Liver (tissue), 9 donors: ENCODE measurements around the gene YBX3. TPM values are rescaled to one million over a fixed set of nuclear protein-coding genes. Genes with fewer than 3 reads are reported as not detected.

Source experiments
- DNase-seq: peaks from one replicate; pipeline ENCODE4 v3.0.0-alpha.2; 2017; ENCODE audit warnings: low spot score
- H3K27ac ChIP-seq, 2 donors: one replicate each; pipeline ENCODE4 v1.7.0; 2013; ENCODE audit warnings: inconsistent platforms in 2 of 2, low read length in 2 of 2, control low read depth in 1 of 2, low read depth in 1 of 2, mild to moderate bottlenecking in 1 of 2
- H3K27me3 ChIP-seq, 4 donors: one replicate each; pipeline versions ENCODE4 v1.6.1 to v1.7.0; 2013; ENCODE audit warnings: low read length in 3 of 4, inconsistent platforms in 1 of 4, mild to moderate bottlenecking in 1 of 4, moderate library complexity in 1 of 4; ENCODE audit not compliant: control insufficient read depth in 4 of 4, insufficient read depth in 4 of 4
- H3K36me3 ChIP-seq, 4 donors: one replicate each; pipeline versions ENCODE4 v1.6.1 to v1.7.0; 2013; ENCODE audit warnings: low read length in 3 of 4, mild to moderate bottlenecking in 3 of 4, low read depth in 1 of 4, moderate library complexity in 1 of 4; ENCODE audit not compliant: control insufficient read depth in 4 of 4, insufficient read depth in 3 of 4
- H3K4me1 ChIP-seq, 4 donors: one replicate each; pipeline versions ENCODE4 v1.6.1 to v1.7.0; 2013; ENCODE audit warnings: low read length in 3 of 4, mild to moderate bottlenecking in 3 of 4, moderate library complexity in 1 of 4; ENCODE audit not compliant: control insufficient read depth in 4 of 4, insufficient read depth in 4 of 4
- H3K4me3 ChIP-seq, 3 donors: one replicate each; pipeline versions ENCODE4 v1.6.1 to v1.7.0; 2013; ENCODE audit warnings: low read length in 3 of 3, control low read depth in 1 of 3, low read depth in 1 of 3, mild to moderate bottlenecking in 1 of 3
- H3K9ac ChIP-seq, 2 donors: one replicate each; pipeline ENCODE4 v1.7.0; 2013; ENCODE audit warnings: low read length in 2 of 2, mild to moderate bottlenecking in 2 of 2, moderate library complexity in 2 of 2, control low read depth in 1 of 2, low read depth in 1 of 2
- H3K9me3 ChIP-seq, 4 donors: one replicate each; pipeline versions ENCODE4 v1.6.1 to v1.7.0; 2013; ENCODE audit warnings: low read length in 3 of 4; ENCODE audit not compliant: control insufficient read depth in 4 of 4
- ATF3 ChIP-seq: IDR thresholded peaks from 2 replicates; pipeline ENCODE4 v1.6.1; 2016; ENCODE audit warnings: antibody characterized with exemption
- CTCF ChIP-seq: fragments of 150-350 bp; IDR thresholded peaks from 2 replicates; pipeline ENCODE4 v1.5.1; 2017; ENCODE audit warnings: improper control_type of control experiment, low read depth, low read length; ENCODE audit not compliant: missing input control
- EGR1 ChIP-seq, 2 donors: IDR thresholded peaks; 2 replicates each; pipeline ENCODE4 v1.6.1; 2016 to 2018; ENCODE audit warnings: antibody characterized with exemption in 2 of 2, low read depth in 2 of 2
- FOXA1 ChIP-seq: IDR thresholded peaks from 2 replicates; pipeline ENCODE4 v1.6.1; 2016; ENCODE audit warnings: antibody characterized with exemption
- HNF4A ChIP-seq, 2 donors: conservative IDR thresholded peaks; 2 replicates each; pipeline ENCODE4 v1.6.1; 2016; ENCODE audit warnings: antibody characterized with exemption in 2 of 2, mild to moderate bottlenecking in 2 of 2
- JUND ChIP-seq, 2 donors: IDR thresholded peaks; 2 replicates each; pipeline ENCODE4 v1.6.1; 2016; ENCODE audit warnings: antibody characterized with exemption in 2 of 2
- MAX ChIP-seq: IDR thresholded peaks from 2 replicates; pipeline ENCODE4 v1.6.1; 2016; ENCODE audit warnings: antibody characterized with exemption
- RAD21 ChIP-seq, 2 donors: IDR thresholded peaks; 2 replicates each; pipeline ENCODE4 v1.6.1; 2016; ENCODE audit warnings: antibody characterized with exemption in 2 of 2, mild to moderate bottlenecking in 2 of 2
- REST ChIP-seq: IDR thresholded peaks from 2 replicates; pipeline ENCODE4 v1.6.1; 2016; ENCODE audit warnings: antibody characterized with exemption, mild to moderate bottlenecking
- SP1 ChIP-seq: IDR thresholded peaks from 2 replicates; pipeline ENCODE4 v1.6.1; 2018; ENCODE audit warnings: antibody characterized with exemption, mild to moderate bottlenecking
- YY1 ChIP-seq: IDR thresholded peaks from 2 replicates; pipeline ENCODE4 v1.6.1; 2016; ENCODE audit warnings: antibody characterized with exemption, mild to moderate bottlenecking
- WGBS: extraction: QIAGEN DNeasy Blood & Tissue Kit; methylation state at CpG from one replicate; pipeline ENCODE4 v1.1.7; 2013; 5-methylcytosine and 5-hydroxymethylcytosine counted together
- polyA plus RNA-seq, 2 donors: library from polyadenylated mRNA; stranded (reverse) in 1 of 2; unstranded in 1 of 2; fragments of 200-250 nt in 1 of 2; fragments of >200 nt in 1 of 2; fragmentation: Nextera tagmentation in 1 of 2; extraction: Ambion mirVana in 1 of 2; gene quantifications; one replicate each; pipeline versions ENCODE4 v1.2.1 to v1.2.3, GENCODE V29; 2013 to 2015
- total RNA-seq, 2 donors: library from RNA; depleted of rRNA; stranded (reverse); fragments of >200 nt; gene quantifications; one replicate each; pipeline ENCODE4 v1.2.3, GENCODE V29; 2014
- donor health status: healthy.
- donor health status: healthy.
- donor health status: healthy.
- donor health status: healthy.
- donor health status: healthy.

Gene YBX3
- total and polyA plus RNA-seq, 4 donors, result 6.8 to 116 (median 15.7) TPM

GRCh38 chr12:10719482-10719881, 3.6 kb downstream of the YBX3 start (continued):
- TF ChIP-seq MAX (no peak), RAD21 (IDR thresholded peaks at IDR 0.05) (no peak)

GRCh38 chr12:10718279-10718821, 4.8 kb downstream of the YBX3 start:
- H3K4me3 ChIP-seq, result no peak overlapping the region
- no peaks in the 10 kb centered on the region for H3K27me3 ChIP-seq
- H3K27ac ChIP-seq, result peak overlapping the region in 1 of 2 donors; percentile 5
- WGBS, result 75% methylated on average over 4 of the region's 4 CpGs
- peaks cover 0 to 5% (median under 1%) of the 10 kb centered on the region in 4 donors for H3K4me1 ChIP-seq
- H3K36me3 ChIP-seq, result peaks cover 0 to 24% (median 13%) of the 10 kb centered on the region in 4 donors
- H3K9ac ChIP-seq, result no peak overlapping the region
- no peak for DNase-seq
- TF ChIP-seq JUND (IDR thresholded peaks at IDR 0.05), result no peak
- TF ChIP-seq FOXA1, result no peak
- TF ChIP-seq CTCF, result no peak
- no peak for TF ChIP-seq REST
- no peak for TF ChIP-seq ATF3
- no peak for TF ChIP-seq RAD21 (IDR thresholded peaks at IDR 0.05)
- no peaks in the 10 kb centered on the region for H3K9me3 ChIP-seq

- TF ChIP-seq EGR1 (IDR thresholded peaks at IDR 0.05; ENCODE audit: low read depth in 2 of 2) (no peak), YY1 (no peak), SP1 (no peak), HNF4A (conservative IDR thresholded peaks at IDR 0.05) (no peak)
- H3K4me1 ChIP-seq, result peaks cover 0 to 4% (median under 1%) of the 10 kb centered on the region in 4 donors
- DNase-seq, result no peak
- H3K4me3 ChIP-seq, result no peak overlapping the region
- H3K9ac ChIP-seq, result no peak overlapping the region
- 72% methylated on average over 2 of the region's 2 CpGs for WGBS
- no peak overlapping the region for H3K27ac ChIP-seq
- H3K9me3 ChIP-seq, result no peaks in the 10 kb centered on the region
- H3K36me3 ChIP-seq, result peaks cover 0 to 33% (median 15%) of the 10 kb centered on the region in 4 donors
- H3K27me3 ChIP-seq, result no peaks in the 10 kb centered on the region
Observed at GRCh38 chr12:10717410-10717809, 5.7 kb downstream of the YBX3 start.
